Skin of body (tissue), 2 donors: Measurements from ENCODE around the gene PARVG. TPM values are rescaled to one million over a fixed set of nuclear protein-coding genes. Genes with fewer than 3 reads are reported as not detected.

Experiments
- DNase-seq: peaks from one replicate; lab custom pipeline; 2025; lab: John Stamatoyannopoulos, UW
- total RNA-seq: library from RNA; depleted of rRNA; stranded (reverse); fragments of >200 nt; gene quantifications from one replicate; pipeline ENCODE4 v1.2.3, GENCODE V29; 2014

PARVG gene
- total RNA-seq, 1 donor from 2014 or later = 5.7 TPM

- no peak for DNase-seq
Measured at GRCh38 chr22:44195189-44195871, 14.6 kb downstream of the PARVG start.

GRCh38 chr22:44196241-44196640 lies 15.5 kb downstream of the PARVG start:
- DNase-seq = no peak

- no peak for DNase-seq
Measured at GRCh38 chr22:44196731-44197131, 16.0 kb downstream of the PARVG start.

- no peak for DNase-seq
Measured at GRCh38 chr22:44197271-44197670, 16.5 kb downstream of the PARVG start.

GRCh38 chr22:44199164-44199563 lies 18.4 kb downstream of the PARVG start:
- no peak for DNase-seq

- no peak for DNase-seq
Measured at GRCh38 chr22:44199866-44200265, 19.1 kb downstream of the PARVG start.

GRCh38 chr22:44200451-44200850 lies 19.7 kb downstream of the PARVG start:
- DNase-seq = no peak

- DNase-seq = no peak
Measured at GRCh38 chr22:44200855-44201550, 20.3 kb downstream of the PARVG start.

GRCh38 chr22:44201665-44202064 lies 20.9 kb downstream of the PARVG start:
- no peak for DNase-seq

- DNase-seq = no peak
Measured at GRCh38 chr22:44202261-44202789, 21.6 kb downstream of the PARVG start.

- DNase-seq = no peak
Measured at GRCh38 chr22:44203203-44203602, 22.5 kb downstream of the PARVG start.

GRCh38 chr22:44204739-44205515 lies 24.2 kb downstream of the PARVG start:
- no peak for DNase-seq

- DNase-seq = no peak
Measured at GRCh38 chr22:44205516-44206329, 25.0 kb downstream of the PARVG start.

- no peak for DNase-seq
Measured at GRCh38 chr22:44206330-44206645, 25.6 kb downstream of the PARVG start.

GRCh38 chr22:44206696-44207095 lies 26.0 kb downstream of the PARVG start:
- no peak for DNase-seq

- DNase-seq = no peak
Measured at GRCh38 chr22:44207173-44207980, 26.7 kb downstream of the PARVG start.

- no peak for DNase-seq
Measured at GRCh38 chr22:44207981-44208317, 27.2 kb downstream of the PARVG start.

- DNase-seq = no peak
Measured at GRCh38 chr22:44209343-44209742, 28.6 kb downstream of the PARVG start.

- DNase-seq = no peak
Measured at GRCh38 chr22:44210722-44211121, 30.0 kb downstream of the PARVG start.

GRCh38 chr22:44211256-44211945 lies 30.7 kb downstream of the PARVG start:
- DNase-seq = no peak
